HG02798 (cell line): Measurements from ENCODE around the gene OR52B4.
A peak's percentile ranks its signal among the peaks of the same experiment; 100 is the strongest.
"Not testable (repeated sequence)": the region's sequence is repeated elsewhere in the genome, so short reads cannot be mapped to it uniquely, and the experiment has no call there.

Experiments used
- ATAC-seq: cut with Tn5 transposase; IDR thresholded peaks from one replicate; pipeline ENCODE4 v1.9.1; 2021; ENCODE audit warnings: mild to moderate bottlenecking; ENCODE audit not compliant: unreplicated experiment, poor library complexity

Gene OR52B4

GRCh38 chr11:4368286-4368685 lies at the start of gene OR52B4:
TSS of gene OR52B4 (minus strand) at chr11:4368386. CDS start at chr11:4368295, 91 bp downstream.
- ATAC-seq = no peak

DNA sequence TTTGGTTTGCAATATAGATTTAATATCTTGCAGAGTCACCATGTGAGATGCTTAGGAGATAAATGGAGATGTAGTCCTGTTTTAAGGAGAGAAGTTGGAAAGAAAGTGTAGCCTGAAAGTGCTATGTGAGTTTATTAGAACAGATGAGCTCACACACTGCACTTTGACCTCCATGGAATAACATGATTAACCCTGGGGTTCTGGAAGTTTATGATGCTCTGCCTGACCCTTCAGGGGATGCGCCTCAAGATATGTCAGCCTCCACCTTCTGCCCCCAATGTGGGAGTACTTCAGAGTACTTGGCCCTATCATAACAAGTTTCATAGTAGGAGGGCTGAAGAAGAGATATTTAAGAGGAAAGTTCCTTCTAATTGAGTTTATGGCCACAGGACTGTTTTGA lies 48.6 kb upstream of the OR52B4 start:
- no peak for ATAC-seq

DNA sequence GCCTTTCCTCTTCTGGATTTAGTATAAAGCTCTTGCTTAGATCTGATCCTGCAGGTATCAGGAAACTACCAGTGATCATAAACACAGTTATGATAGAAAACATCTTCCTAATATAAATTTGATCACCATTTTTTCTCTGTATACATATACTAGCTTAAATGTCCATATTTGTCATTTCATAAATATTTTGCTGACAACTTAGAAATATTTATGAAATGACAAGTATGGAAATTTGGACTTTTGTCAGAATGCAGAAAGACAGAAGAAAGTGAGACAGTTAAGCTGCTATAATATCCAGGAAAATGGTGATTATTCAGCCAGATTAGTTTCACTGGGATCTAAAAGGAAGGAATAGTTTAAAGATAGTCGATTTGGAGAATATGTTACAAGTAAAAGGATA lies 48.1 kb upstream of the OR52B4 start:
- ATAC-seq = no peak

- ATAC-seq = not testable (repeated sequence)
Observed at GRCh38 chr11:4406206-4406605, 38.0 kb upstream of the OR52B4 start.

GRCh38 chr11:4393858-4394223 lies 25.7 kb upstream of the OR52B4 start:
- ATAC-seq = peak; percentile 9

DNA sequence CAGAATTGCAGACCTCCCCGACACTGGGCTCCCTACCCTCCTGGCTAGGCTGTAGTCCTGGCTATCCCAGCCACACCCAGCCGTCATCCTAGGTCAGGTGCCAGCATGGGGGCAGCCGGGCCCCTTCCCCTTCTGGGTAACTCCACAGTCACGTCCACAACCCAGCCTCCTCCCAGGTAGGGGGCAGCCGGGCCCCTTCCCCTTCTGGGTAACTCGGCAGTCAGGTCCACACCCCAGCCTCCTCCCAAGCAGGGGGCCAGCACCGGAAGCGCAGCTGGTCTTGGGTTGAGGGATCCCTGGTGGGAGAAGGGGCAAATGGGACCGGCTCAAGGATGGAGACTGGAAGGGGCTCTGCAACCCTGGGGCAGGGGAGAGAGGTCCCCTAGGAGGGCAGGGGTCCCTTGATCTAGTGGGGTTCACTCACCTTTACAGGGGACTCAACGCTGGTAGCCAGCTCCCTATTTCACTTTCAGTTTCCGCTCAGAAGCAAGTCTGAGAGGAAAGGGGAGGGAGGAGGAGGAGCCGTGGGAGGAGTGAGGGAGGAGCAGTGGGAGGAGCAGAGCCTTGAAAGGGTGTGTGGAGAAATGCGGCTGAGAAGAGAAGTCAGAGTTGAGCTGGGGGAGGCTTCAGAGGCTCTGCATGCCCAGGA lies 25.1 kb upstream of the OR52B4 start, which contains the start of gene TRIM21:
Gene TRIM21 (minus strand): TSS at position 494 of the 649 bp plus-strand sequence. CDS start 3,293 bp downstream, outside the sequence.
- ATAC-seq = peak; percentile 100

DNA sequence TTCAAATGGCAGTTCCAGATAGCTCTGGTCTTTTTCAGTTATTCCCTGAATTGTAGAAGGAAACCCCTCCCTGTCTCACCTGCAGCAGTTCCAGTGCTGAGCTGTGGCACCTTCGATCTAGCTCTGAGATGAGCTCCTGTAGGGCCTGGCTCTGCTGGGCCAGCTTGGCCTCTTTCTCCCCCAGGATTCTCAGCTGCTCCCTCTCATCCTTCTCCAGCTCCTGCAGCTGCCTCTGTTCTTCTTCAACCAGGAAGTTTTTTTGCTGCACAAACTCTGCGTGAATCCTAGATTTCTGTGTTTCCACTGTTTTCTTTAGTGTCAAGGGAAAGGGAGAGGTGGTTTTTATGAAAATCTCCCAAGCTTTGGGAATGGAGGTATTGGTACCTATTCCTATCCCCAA lies 20.0 kb upstream of the OR52B4 start:
- ATAC-seq = no peak

- no peak for ATAC-seq
Observed at GRCh38 chr11:4385978-4386740, 18.0 kb upstream of the OR52B4 start.

DNA sequence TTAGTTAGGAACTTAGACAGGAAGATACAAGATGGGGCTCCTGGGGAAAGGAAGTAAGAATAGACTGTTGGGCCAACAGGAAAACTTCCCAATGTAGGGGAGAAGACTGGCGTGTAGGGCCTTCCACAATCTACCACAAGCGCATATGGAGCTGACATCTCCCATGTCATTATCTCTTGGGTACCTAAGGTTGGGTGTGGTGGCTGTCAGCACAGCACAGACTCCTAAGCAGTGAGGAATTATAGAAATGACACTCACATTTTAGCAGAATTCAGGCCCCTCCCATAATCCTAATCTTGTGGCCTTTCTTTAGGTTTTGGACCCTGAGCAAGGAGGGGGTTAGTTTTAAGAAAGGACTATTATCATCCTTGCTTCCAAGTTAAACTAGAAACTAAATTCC lies 13.7 kb upstream of the OR52B4 start:
- ATAC-seq = no peak

DNA sequence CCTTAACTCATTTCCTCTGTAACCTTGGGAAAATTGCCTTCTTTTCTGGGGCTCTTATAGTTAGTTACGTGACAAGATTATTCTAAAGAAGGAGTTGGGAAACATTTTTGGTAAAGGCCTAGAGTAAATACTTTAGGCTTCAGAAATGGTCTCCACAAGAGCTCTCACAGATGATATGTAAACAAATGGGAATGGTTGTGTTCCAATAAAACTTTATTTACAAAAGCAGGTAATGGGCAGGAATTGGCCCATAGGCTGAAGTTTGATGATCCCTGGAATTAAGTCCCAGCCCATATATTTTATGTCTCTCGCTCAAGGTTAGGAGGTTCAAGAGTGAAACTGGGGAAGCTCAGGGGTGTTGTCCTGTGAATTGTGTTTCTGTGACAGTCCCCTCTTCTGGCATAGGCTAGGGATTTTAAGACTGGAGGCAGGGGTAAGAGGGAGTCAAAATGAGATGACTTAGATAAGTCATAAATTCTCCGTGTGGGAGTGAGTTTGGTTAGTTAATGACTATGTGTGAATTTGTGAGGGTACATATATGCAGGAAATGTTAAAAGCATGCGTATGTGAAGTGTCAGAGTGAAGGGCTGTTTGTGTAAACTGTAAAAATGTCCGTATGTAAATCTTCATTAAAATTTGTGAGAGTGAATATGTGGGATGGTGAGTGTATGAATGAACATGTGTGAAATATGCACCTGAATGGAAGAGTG lies 7.4 kb upstream of the OR52B4 start:
- no peak for ATAC-seq

DNA sequence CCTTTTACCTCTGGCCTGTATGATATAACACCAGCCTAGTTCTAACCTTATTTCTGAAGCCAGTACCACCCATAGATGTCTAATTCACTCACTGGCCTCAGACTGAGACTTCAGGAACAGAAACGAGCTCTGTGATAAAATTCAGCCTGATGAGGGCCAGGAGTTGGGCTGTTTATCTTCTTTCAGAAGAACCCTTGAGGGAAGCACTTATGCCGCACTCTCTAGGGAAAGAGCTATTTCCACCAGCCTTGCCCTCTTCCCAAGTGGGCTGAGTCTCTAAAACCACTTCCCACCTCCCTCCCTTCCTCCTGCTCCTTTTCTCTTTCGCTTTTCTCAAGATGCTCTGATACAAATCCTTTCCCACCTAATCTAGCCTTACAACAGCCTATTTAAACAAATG lies 2.0 kb upstream of the OR52B4 start:
- no peak for ATAC-seq

- ATAC-seq = not testable (repeated sequence)
Observed at GRCh38 chr11:4348142-4348541, 20.0 kb downstream of the OR52B4 start.

GRCh38 chr11:4345366-4345765 lies 22.8 kb downstream of the OR52B4 start:
- ATAC-seq = not testable (repeated sequence)

- ATAC-seq = not testable (repeated sequence)
Observed at GRCh38 chr11:4334356-4334755, 33.8 kb downstream of the OR52B4 start.
